ENCODE measurements around the gene DENND5B.
"Not testable (repeated sequence)": the region's sequence is repeated elsewhere in the genome, so short reads cannot be mapped to it uniquely, and the experiment has no call there.

The DENND5B gene

GRCh38 chr12:31590642-31591379 lies at the start of gene DENND5B:
DENND5B (minus strand) TSS chr12:31591136; CDS start chr12:31590832, 304 bp downstream.
- peak; percentile 41 for DNase-seq (ENCODE audit: low spot score)

- no peak for DNase-seq (ENCODE audit: low spot score)
Observed at GRCh38 chr12:31634620-31635019, 43.7 kb upstream of the DENND5B start.

- DNase-seq (ENCODE audit: low spot score) = no peak
Observed at GRCh38 chr12:31633464-31633863, 42.5 kb upstream of the DENND5B start.

- no peak for DNase-seq (ENCODE audit: low spot score)
Observed at GRCh38 chr12:31631809-31632208, 40.9 kb upstream of the DENND5B start.

- no peak for DNase-seq (ENCODE audit: low spot score)
Observed at GRCh38 chr12:31631023-31631724, 40.2 kb upstream of the DENND5B start.

GRCh38 chr12:31629756-31630732 lies 39.1 kb upstream of the DENND5B start:
- no peak for DNase-seq (ENCODE audit: low spot score)

- DNase-seq (ENCODE audit: low spot score) = no peak
Observed at GRCh38 chr12:31627456-31628054, 36.6 kb upstream of the DENND5B start.

- DNase-seq (ENCODE audit: low spot score) = no peak
Observed at GRCh38 chr12:31626270-31626995, 35.5 kb upstream of the DENND5B start.

- no peak for DNase-seq (ENCODE audit: low spot score)
Observed at GRCh38 chr12:31622038-31622437, 31.1 kb upstream of the DENND5B start.

GRCh38 chr12:31620311-31620710 lies 29.4 kb upstream of the DENND5B start:
- DNase-seq (ENCODE audit: low spot score) = no peak

- DNase-seq (ENCODE audit: low spot score) = no peak
Observed at GRCh38 chr12:31618228-31619025, 27.5 kb upstream of the DENND5B start.

GRCh38 chr12:31612819-31613218 lies 21.9 kb upstream of the DENND5B start:
- no peak for DNase-seq (ENCODE audit: low spot score)

- DNase-seq (ENCODE audit: low spot score) = not testable (repeated sequence)
Observed at GRCh38 chr12:31608299-31608698, 17.4 kb upstream of the DENND5B start.

GRCh38 chr12:31605531-31605930 lies 14.6 kb upstream of the DENND5B start:
- DNase-seq (ENCODE audit: low spot score) = no peak

- DNase-seq (ENCODE audit: low spot score) = no peak
Observed at GRCh38 chr12:31603546-31604009, 12.6 kb upstream of the DENND5B start.

- DNase-seq (ENCODE audit: low spot score) = no peak
Observed at GRCh38 chr12:31600750-31601149, 9.8 kb upstream of the DENND5B start.

GRCh38 chr12:31600252-31600651 lies 9.3 kb upstream of the DENND5B start:
- DNase-seq (ENCODE audit: low spot score) = no peak

- DNase-seq (ENCODE audit: low spot score) = no peak
Observed at GRCh38 chr12:31599053-31599452, 8.1 kb upstream of the DENND5B start.

- no peak for DNase-seq (ENCODE audit: low spot score)
Observed at GRCh38 chr12:31597066-31597465, 6.1 kb upstream of the DENND5B start.

GRCh38 chr12:31594681-31595080 lies 3.7 kb upstream of the DENND5B start:
- no peak for DNase-seq (ENCODE audit: low spot score)
